GM12878 (cell line): ENCODE measurements around the gene RPS2. TPM values are rescaled to one million over a fixed set of nuclear protein-coding genes. Genes with fewer than 3 reads are reported as not detected.

ENCODE experiments used
- ATAC-seq: fragments of 200-7000 bp; cut with Tn5 transposase; 3 replicates; pipeline ENCODE4 v1.9.1; 2020; ENCODE audit warnings: mild to moderate bottlenecking, moderate library complexity
- BruUV-seq: library from RNA; stranded (reverse); fragments of 400-500 nt; replicated peaks from 2 replicates; lab custom pipeline; 2021; lab: Mats Ljungman, UMichigan
- CTCF ChIA-PET: fragments of 300-600 bp; sonication (Branson Sonifier 250); formaldehyde crosslinking; extraction: SDS; loops from one replicate; lab custom pipeline; 2021; ENCODE audit warnings: inconsistent platforms; lab: Yijun Ruan, JAX
- POLR2A ChIA-PET: fragments of 350-600 bp; formaldehyde crosslinking; extraction: SDS; loops from one replicate; lab custom pipeline; 2021; ENCODE audit warnings: inconsistent platforms; lab: Charles Lee
- RAD21 ChIA-PET: fragments of 300-600 bp; sonication (Branson Sonifier 250); formaldehyde crosslinking; loops from one replicate; lab custom pipeline; 2023; ENCODE audit warnings: antibody characterized with exemption; ENCODE audit not compliant: unreplicated experiment; lab: Charles Lee
- SMC1A ChIA-PET: fragments of 300-600 bp; sonication (Branson Sonifier 250); formaldehyde crosslinking; loops from one replicate; lab custom pipeline; 2023; ENCODE audit not compliant: unreplicated experiment, uncharacterized antibody; lab: Charles Lee
- DNase-seq: peaks from one replicate; pipeline ENCODE4 v3.0.0-alpha.2; 2011; ENCODE audit warnings: low read depth, low spot score
- FAIRE-seq: peaks from 3 replicates; lab custom pipeline; 2011; peaks lifted over from hg19 to GRCh38; lab: Jason Lieb, UNC
- H2AFZ ChIP-seq: 2 replicates; pipeline ENCODE4 v1.6.0; 2011; ENCODE audit warnings: low read depth, low read length, control low read depth; ENCODE audit not compliant: control insufficient read depth
- H3K27ac ChIP-seq: 2 replicates; pipeline ENCODE4 v1.5.1; 2011; ENCODE audit warnings: control low read depth; ENCODE audit not compliant: control insufficient read depth, insufficient read depth
- H3K27me3 ChIP-seq, 2 experiments: replicated peaks in 1 of 2; 2 replicates each; pipeline versions ENCODE4 v1.6.0 to v1.6.1; 2011; ENCODE audit warnings: low read length in 1 of 2; ENCODE audit not compliant: control insufficient read depth in 2 of 2, insufficient read depth in 2 of 2
- H3K36me3 ChIP-seq, 2 experiments: 2 replicates each; pipeline ENCODE4 v1.5.1; 2011; ENCODE audit warnings: low read length in 1 of 2; ENCODE audit not compliant: control insufficient read depth in 2 of 2, insufficient read depth in 2 of 2
- H3K4me1 ChIP-seq: 2 replicates; pipeline ENCODE4 v1.6.1; 2011; ENCODE audit warnings: mild to moderate bottlenecking, low read length, moderate library complexity, mixed read lengths; ENCODE audit not compliant: control insufficient read depth, insufficient read depth
- H3K4me2 ChIP-seq: 2 replicates; pipeline ENCODE4 v1.6.0; 2011; ENCODE audit warnings: control low read depth; ENCODE audit not compliant: control insufficient read depth, insufficient read depth
- H3K4me3 ChIP-seq: fragments of 200-600 bp; sonication (generic); 2 replicates; pipeline ENCODE4 v1.5.1; 2016
- H3K79me2 ChIP-seq: 2 replicates; pipeline ENCODE4 v1.6.0; 2011; ENCODE audit warnings: low read length; ENCODE audit not compliant: control insufficient read depth, insufficient read depth
- H3K9ac ChIP-seq: 2 replicates; pipeline ENCODE4 v1.8.0; 2011; ENCODE audit warnings: low read length, control low read depth, mixed read lengths; ENCODE audit not compliant: control insufficient read depth, insufficient read depth
- H3K9me3 ChIP-seq: replicated peaks from 3 replicates; pipeline ENCODE4 v1.5.1; 2011; ENCODE audit warnings: mild to moderate bottlenecking, low read length; ENCODE audit not compliant: control insufficient read depth, insufficient read depth
- H4K20me1 ChIP-seq: 2 replicates; pipeline ENCODE4 v1.6.0; 2011; ENCODE audit not compliant: control insufficient read depth, insufficient read depth
- ATF3 ChIP-seq: IDR thresholded peaks from 2 replicates; pipeline ENCODE4 v1.6.1; 2011; ENCODE audit warnings: low read depth, mild to moderate bottlenecking, low read length, moderate library complexity, borderline replicate concordance; ENCODE audit errors: extremely low read depth
- BHLHE40 ChIP-seq, 2 experiments: fragments of 450-650 bp in 1 of 2; IDR thresholded peaks; 2 replicates each; pipeline ENCODE4 v1.6.1; 2011 to 2017; ENCODE audit warnings: low read depth in 2 of 2, borderline replicate concordance in 1 of 2, improper control_type of control experiment in 1 of 2, low read length in 1 of 2, mild to moderate bottlenecking in 1 of 2
- CHD4 ChIP-seq: fragments of 200-600 bp; sonication (generic); IDR thresholded peaks from 2 replicates; pipeline ENCODE4 v1.6.1; 2016; ENCODE audit warnings: mild to moderate bottlenecking
- DPF2 ChIP-seq: fragments of 450-650 bp; IDR thresholded peaks from 2 replicates; pipeline ENCODE4 v1.6.1; 2017; ENCODE audit warnings: mild to moderate bottlenecking
- MXI1 ChIP-seq: fragments of 150-350 bp; IDR thresholded peaks from 2 replicates; pipeline ENCODE4 v1.6.1; 2011; ENCODE audit warnings: low read depth, mild to moderate bottlenecking, inconsistent platforms, low read length, improper control_type of control experiment
- NFXL1 ChIP-seq: fragments of 450-650 bp; IDR thresholded peaks from 2 replicates; pipeline ENCODE4 v1.6.1; 2017; ENCODE audit warnings: antibody characterized with exemption, mild to moderate bottlenecking, borderline replicate concordance
- NRF1 ChIP-seq: conservative IDR thresholded peaks from 2 replicates; pipeline ENCODE4 v1.6.1; 2011; ENCODE audit warnings: mild to moderate bottlenecking, low read depth, low read length, improper control_type of control experiment
- POLR2AphosphoS2 ChIP-seq: IDR thresholded peaks from 2 replicates; pipeline ENCODE4 v1.6.1; 2011; ENCODE audit warnings: low read depth, mild to moderate bottlenecking, low read length, improper control_type of control experiment, moderate library complexity
- POU2F2 ChIP-seq: IDR thresholded peaks from 3 replicates; pipeline ENCODE4 v1.6.1; 2011; ENCODE audit warnings: low read depth, mild to moderate bottlenecking, low read length, borderline replicate concordance
- REST ChIP-seq: IDR thresholded peaks from 2 replicates; pipeline ENCODE4 v1.6.1; 2012; ENCODE audit warnings: mild to moderate bottlenecking, low read depth, low read length
- SREBF2 ChIP-seq: IDR thresholded peaks from 2 replicates; pipeline ENCODE4 v1.6.1; 2012; ENCODE audit warnings: mild to moderate bottlenecking, low read length
- TBL1XR1 ChIP-seq: IDR thresholded peaks from 2 replicates; pipeline ENCODE4 v1.6.1; 2012; ENCODE audit warnings: low read depth, low read length, improper control_type of control experiment
- ZBTB33 ChIP-seq: fragments of 450-650 bp; IDR thresholded peaks from 2 replicates; pipeline ENCODE4 v1.6.1; 2017; ENCODE audit warnings: mild to moderate bottlenecking
- WGBS: methylation state at CpG from one replicate; pipeline ENCODE4 v1.1.6; 2016; ENCODE audit warnings: low lambda C conversion rate; ENCODE audit not compliant: insufficient replicate concordance, insufficient coverage; ENCODE audit errors: missing lambda C conversion rate; 5-methylcytosine and 5-hydroxymethylcytosine counted together
- in situ Hi-C: fragments of 300-500 bp; cut with MboI; formaldehyde crosslinking; loops from 9 replicates; pipeline ENCODE4 v1.14.3; 2018; ENCODE audit warnings: mixed read lengths
- intact Hi-C: fragments of 100-400 bp; cut with micrococcal nuclease; formaldehyde crosslinking; loops from one replicate; pipeline ENCODE4 v1.14.2; 2022; ENCODE audit not compliant: unreplicated experiment
- polyA plus RNA-seq, 11 experiments: library from polyadenylated mRNA; depleted of rRNA in 4 of 11; unstranded in 6 of 11; stranded (reverse) in 5 of 11; fragments of >200 nt; fragmentation: Nextera tagmentation in 4 of 11; fragmentation: Illumina TruSeq in 1 of 11; extraction: Ambion mirVana in 4 of 11; extraction: Trizol in 1 of 11; gene quantifications; 1 replicate in 1 of 11; 2 replicates in 10 of 11; pipeline versions ENCODE4 v1.2.1 to v1.2.3, GENCODE V29; 2011 to 2016; ENCODE audit warnings: inconsistent platforms in 2 of 11, missing spikeins in 2 of 11, low read depth in 1 of 11
- total RNA-seq, 4 experiments: library from RNA; depleted of rRNA in 3 of 4; stranded (reverse); fragments of >200 nt in 3 of 4; fragmentation: Illumina TruSeq in 1 of 4; extraction: Trizol in 1 of 4; gene quantifications; 2 replicates each; pipeline versions ENCODE4 v1.2.1 to v1.2.3, GENCODE V29; 2013 to 2021

The RPS2 gene
- total and polyA plus RNA-seq, 10 of the 15 experiments (the other 5 are each of a cell fraction or from before 2014, with no cell fraction given): 1,295 to 7,121 (median 3,933) TPM

GRCh38 chr16:1917665-1918350 lies 46.8 kb downstream of the RPS2 start:
- H3K36me3 ChIP-seq: no peaks in the 10 kb centered on the region; a peak in 1 of 4 replicates
- H3K27ac ChIP-seq: no peak overlapping the region
- ATAC-seq: no peak
- in situ Hi-C loops (no loop called here), intact Hi-C loops (no loop called here)
- CTCF ChIA-PET: no interaction called here
- no peak for DNase-seq
- no peak overlapping the region for H3K4me3 ChIP-seq
- SMC1A ChIA-PET: no interaction called here
- no peaks in the 10 kb centered on the region for H4K20me1 ChIP-seq
- no peaks in the 10 kb centered on the region for H3K79me2 ChIP-seq
- 14% methylated on average over 35 of the region's 81 CpGs for WGBS
- no peak overlapping the region for H3K4me2 ChIP-seq
- TF ChIP-seq NRF1 (no peak), CHD4 (no peak), SREBF2 (no peak), POLR2AphosphoS2 (no peak), POU2F2 (no peak), REST (no peak), MXI1 (no peak), DPF2 (no peak), ATF3 (no peak), BHLHE40 (IDR thresholded peaks at IDR 0.05; ENCODE audit: borderline replicate concordance in 1 of 2, low read depth in 2 of 2, low read length in 1 of 2) (no peak), ZBTB33 (no peak), NFXL1 (no peak), TBL1XR1 (no peak)
- POLR2A ChIA-PET: no interaction called here
- H3K4me1 ChIP-seq: no peaks in the 10 kb centered on the region
- RAD21 ChIA-PET: no interaction called here
- H3K9me3 ChIP-seq: no peaks in the 10 kb centered on the region
- BruUV-seq: no TSS peak
- peaks cover 6 to 7% of the 10 kb centered on the region in 2 experiments; a peak in 3 of 4 replicates for H3K27me3 ChIP-seq
- no peak overlapping the region for H2AFZ ChIP-seq
- no peak for FAIRE-seq
- H3K9ac ChIP-seq: no peak overlapping the region
